ENCODE data around the gene MAP4K2. TPM values are rescaled to one million over a fixed set of nuclear protein-coding genes. Genes with fewer than 3 reads are reported as not detected.
"Not testable (repeated sequence)": the region's sequence is repeated elsewhere in the genome, so short reads cannot be mapped to it uniquely, and the experiment has no call there.

Gene MAP4K2
- total and polyA plus RNA-seq, 8 donors, result 6.1 to 24.0 (median 7.7) TPM

GRCh38 chr11:64826578-64827450, 23.8 kb upstream of the MAP4K2 start:
- no peak overlapping the region for H3K4me3 ChIP-seq
- peaks cover 0 to 40% (median 5%) of the 10 kb centered on the region in 3 donors for H3K36me3 ChIP-seq
- TF ChIP-seq, protein P1, sequence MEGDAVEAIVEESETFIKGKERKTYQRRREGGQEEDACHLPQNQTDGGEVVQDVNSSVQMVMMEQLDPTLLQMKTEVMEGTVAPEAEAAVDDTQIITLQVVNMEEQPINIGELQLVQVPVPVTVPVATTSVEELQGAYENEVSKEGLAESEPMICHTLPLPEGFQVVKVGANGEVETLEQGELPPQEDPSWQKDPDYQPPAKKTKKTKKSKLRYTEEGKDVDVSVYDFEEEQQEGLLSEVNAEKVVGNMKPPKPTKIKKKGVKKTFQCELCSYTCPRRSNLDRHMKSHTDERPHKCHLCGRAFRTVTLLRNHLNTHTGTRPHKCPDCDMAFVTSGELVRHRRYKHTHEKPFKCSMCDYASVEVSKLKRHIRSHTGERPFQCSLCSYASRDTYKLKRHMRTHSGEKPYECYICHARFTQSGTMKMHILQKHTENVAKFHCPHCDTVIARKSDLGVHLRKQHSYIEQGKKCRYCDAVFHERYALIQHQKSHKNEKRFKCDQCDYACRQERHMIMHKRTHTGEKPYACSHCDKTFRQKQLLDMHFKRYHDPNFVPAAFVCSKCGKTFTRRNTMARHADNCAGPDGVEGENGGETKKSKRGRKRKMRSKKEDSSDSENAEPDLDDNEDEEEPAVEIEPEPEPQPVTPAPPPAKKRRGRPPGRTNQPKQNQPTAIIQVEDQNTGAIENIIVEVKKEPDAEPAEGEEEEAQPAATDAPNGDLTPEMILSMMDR (IDR thresholded peaks at IDR 0.05), result no peak
- no peak overlapping the region for H3K27ac ChIP-seq
- 93 to 94% methylated on average over 52 of the region's 52 CpGs for WGBS, 2 donors
- DNase-seq (peak in 1 of 6 donors; percentile 43), ATAC-seq (peak in 1 of 4 donors; percentile 6), FAIRE-seq (no peak)
- no peaks in the 10 kb centered on the region for H3K9me3 ChIP-seq
- H3K27me3 ChIP-seq, result no peaks in the 10 kb centered on the region
- intact Hi-C loops (cut with DNase I), result no loop called here
- H3K4me1 ChIP-seq, result no peaks in the 10 kb centered on the region

DNA sequence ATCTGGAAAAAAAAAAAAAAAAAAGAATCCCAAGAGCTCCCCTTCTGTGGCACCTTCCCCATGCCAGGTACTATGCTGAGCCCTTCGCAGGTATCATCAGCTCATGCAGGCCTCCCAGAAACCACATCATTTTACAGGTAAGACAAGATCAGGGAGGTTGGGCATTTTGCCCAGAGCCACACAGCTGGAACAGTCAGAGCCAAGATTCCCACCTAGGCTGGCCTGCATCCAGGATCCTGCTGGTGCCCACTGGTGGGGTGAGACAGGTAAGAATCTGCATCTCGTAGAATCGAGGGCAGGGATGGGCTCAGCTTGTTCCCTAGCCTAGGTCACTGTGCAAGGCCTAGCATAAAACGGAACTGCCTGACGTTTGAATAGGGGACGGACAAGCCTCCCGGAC, 23.0 kb upstream of the MAP4K2 start:
- H3K36me3 ChIP-seq, result peaks cover 0 to 33% (median 5%) of the 10 kb centered on the region in 3 donors
- ATAC-seq (no peak), DNase-seq (no peak), FAIRE-seq (no peak)
- H3K4me1 ChIP-seq, result no peaks in the 10 kb centered on the region
- TF ChIP-seq, protein P1 (IDR thresholded peaks at IDR 0.05), result no peak
- no peak overlapping the region for H3K4me3 ChIP-seq
- 78 to 82% methylated on average over 7 of the region's 7 CpGs for WGBS, 2 donors
- no peaks in the 10 kb centered on the region for H3K9me3 ChIP-seq
- no peaks in the 10 kb centered on the region for H3K27me3 ChIP-seq
- no peak overlapping the region for H3K27ac ChIP-seq
- intact Hi-C loops (cut with DNase I), result no loop called here

- H3K4me1 ChIP-seq, result no peaks in the 10 kb centered on the region
- no peak for FAIRE-seq
- 79 to 86% methylated on average over 11 of the region's 11 CpGs for whole genome bisulfite sequencing, 2 donors
- H3K36me3 ChIP-seq, result peaks cover 0 to 24% (median 0%) of the 10 kb centered on the region in 3 donors
- H3K9me3 ChIP-seq, result no peaks in the 10 kb centered on the region
- ATAC-seq, result no peak
- intact Hi-C loops (cut with DNase I), result no loop called here
- TF ChIP-seq, protein P1 (IDR thresholded peaks at IDR 0.05), result no peak
- no peak overlapping the region for H3K4me3 ChIP-seq
- no peaks in the 10 kb centered on the region for H3K27me3 ChIP-seq
- no peak overlapping the region for H3K27ac ChIP-seq
- DNase-seq, result no peak
Observed at GRCh38 chr11:64823568-64824119, 20.6 kb upstream of the MAP4K2 start.

- WGBS, 2 donors, result 82 to 86% methylated on average over 3 of the region's 3 CpGs
- no peak overlapping the region for H3K4me3 ChIP-seq
- intact Hi-C loops (cut with DNase I), result no loop called here
Observed at GRCh38 chr11:64817476-64817875, 14.5 kb upstream of the MAP4K2 start.

GRCh38 chr11:64815433-64815832, 12.4 kb upstream of the MAP4K2 start:
- ATAC-seq, result peak in 2 of 4 donors; percentile 21 to 35
- FAIRE-seq; H3K27me3 ChIP-seq; H3K36me3 ChIP-seq; H3K27ac ChIP-seq; H3K4me3 ChIP-seq; intact Hi-C loops (cut with DNase I); H3K9me3 ChIP-seq; DNase-seq: not testable (repeated sequence)
- H3K4me1 ChIP-seq, result peaks cover 8 to 18% (median 15%) of the 10 kb centered on the region in 3 donors
- 45 to 47% methylated on average over 5 of the region's 5 CpGs for WGBS, 2 donors

More at GRCh38 chr11:64817476-64817875, 14.5 kb upstream of the MAP4K2 start:
- H3K4me1 ChIP-seq, result peaks cover 8 to 18% (median 15%) of the 10 kb centered on the region in 3 donors
- no peak overlapping the region for H3K27ac ChIP-seq
- no peak for FAIRE-seq
- no peaks in the 10 kb centered on the region for H3K27me3 ChIP-seq
- H3K9me3 ChIP-seq, result no peaks in the 10 kb centered on the region
- no peak for ATAC-seq
- H3K36me3 ChIP-seq, result no peaks in the 10 kb centered on the region
- TF ChIP-seq, protein P1 (IDR thresholded peaks at IDR 0.05), result no peak
- no peak for DNase-seq

All from pancreas (tissue), 10 donors.